ENCODE data around the gene SUSD6.

GRCh38 chr14:69687606-69688298 is 76.4 kb downstream of the SUSD6 start:
- TF ChIP-seq EHMT2 (IDR thresholded peaks at IDR 0.05; ENCODE audit: low read depth): no peak
- no peak for TF ChIP-seq RAD21 (conservative IDR thresholded peaks at IDR 0.05 in 1 of 2, IDR thresholded peaks at IDR 0.05 in 1 of 2)
- TF ChIP-seq CTCF (IDR thresholded peaks at IDR 0.05): no peak
- TF ChIP-seq, protein P1, sequence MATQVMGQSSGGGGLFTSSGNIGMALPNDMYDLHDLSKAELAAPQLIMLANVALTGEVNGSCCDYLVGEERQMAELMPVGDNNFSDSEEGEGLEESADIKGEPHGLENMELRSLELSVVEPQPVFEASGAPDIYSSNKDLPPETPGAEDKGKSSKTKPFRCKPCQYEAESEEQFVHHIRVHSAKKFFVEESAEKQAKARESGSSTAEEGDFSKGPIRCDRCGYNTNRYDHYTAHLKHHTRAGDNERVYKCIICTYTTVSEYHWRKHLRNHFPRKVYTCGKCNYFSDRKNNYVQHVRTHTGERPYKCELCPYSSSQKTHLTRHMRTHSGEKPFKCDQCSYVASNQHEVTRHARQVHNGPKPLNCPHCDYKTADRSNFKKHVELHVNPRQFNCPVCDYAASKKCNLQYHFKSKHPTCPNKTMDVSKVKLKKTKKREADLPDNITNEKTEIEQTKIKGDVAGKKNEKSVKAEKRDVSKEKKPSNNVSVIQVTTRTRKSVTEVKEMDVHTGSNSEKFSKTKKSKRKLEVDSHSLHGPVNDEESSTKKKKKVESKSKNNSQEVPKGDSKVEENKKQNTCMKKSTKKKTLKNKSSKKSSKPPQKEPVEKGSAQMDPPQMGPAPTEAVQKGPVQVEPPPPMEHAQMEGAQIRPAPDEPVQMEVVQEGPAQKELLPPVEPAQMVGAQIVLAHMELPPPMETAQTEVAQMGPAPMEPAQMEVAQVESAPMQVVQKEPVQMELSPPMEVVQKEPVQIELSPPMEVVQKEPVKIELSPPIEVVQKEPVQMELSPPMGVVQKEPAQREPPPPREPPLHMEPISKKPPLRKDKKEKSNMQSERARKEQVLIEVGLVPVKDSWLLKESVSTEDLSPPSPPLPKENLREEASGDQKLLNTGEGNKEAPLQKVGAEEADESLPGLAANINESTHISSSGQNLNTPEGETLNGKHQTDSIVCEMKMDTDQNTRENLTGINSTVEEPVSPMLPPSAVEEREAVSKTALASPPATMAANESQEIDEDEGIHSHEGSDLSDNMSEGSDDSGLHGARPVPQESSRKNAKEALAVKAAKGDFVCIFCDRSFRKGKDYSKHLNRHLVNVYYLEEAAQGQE (IDR thresholded peaks at IDR 0.05): no peak
- TF ChIP-seq, protein P2, sequence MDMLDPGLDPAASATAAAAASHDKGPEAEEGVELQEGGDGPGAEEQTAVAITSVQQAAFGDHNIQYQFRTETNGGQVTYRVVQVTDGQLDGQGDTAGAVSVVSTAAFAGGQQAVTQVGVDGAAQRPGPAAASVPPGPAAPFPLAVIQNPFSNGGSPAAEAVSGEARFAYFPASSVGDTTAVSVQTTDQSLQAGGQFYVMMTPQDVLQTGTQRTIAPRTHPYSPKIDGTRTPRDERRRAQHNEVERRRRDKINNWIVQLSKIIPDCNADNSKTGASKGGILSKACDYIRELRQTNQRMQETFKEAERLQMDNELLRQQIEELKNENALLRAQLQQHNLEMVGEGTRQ (IDR thresholded peaks at IDR 0.05): no peak
- TF ChIP-seq CHD4 (IDR thresholded peaks at IDR 0.05; ENCODE audit: borderline replicate concordance): no peak
